B cell (primary cell): ENCODE data around the gene FEV. TPM values are rescaled to one million over a fixed set of nuclear protein-coding genes. Genes with fewer than 3 reads are reported as not detected.

Source experiments
- ATAC-seq: fragments of 200-7000 bp; cut with Tn5 transposase; one replicate; pipeline ENCODE4 v1.10.0; 2021; ENCODE audit warnings: low read depth, mild to moderate bottlenecking, moderate number of reproducible peaks, moderate library complexity
- CTCF ChIA-PET: fragments of 350-600 bp; sonication (Branson Sonifier 250); formaldehyde crosslinking; loops from one replicate; lab custom pipeline; 2021; ENCODE audit warnings: antibody characterized with exemption, inconsistent platforms; lab: Charles Lee
- POLR2A ChIA-PET: fragments of 350-600 bp; sonication (Branson Sonifier 250); formaldehyde crosslinking; loops from one replicate; lab custom pipeline; 2021; ENCODE audit warnings: antibody characterized with exemption; lab: Charles Lee
- DNase-seq: peaks from one replicate; pipeline ENCODE4 v3.0.0; 2013
- H2AFZ ChIP-seq: 2 replicates; pipeline ENCODE4 v1.6.1; 2012; ENCODE audit warnings: mild to moderate bottlenecking, low read depth, low read length; ENCODE audit not compliant: insufficient read depth, poor library complexity, severe bottlenecking
- H3K27ac ChIP-seq, 2 donors: 1 replicate in 1 of 2; 2 replicates in 1 of 2; pipeline ENCODE4 v1.5.1; 2012 to 2013; ENCODE audit warnings: low read length in 2 of 2, mild to moderate bottlenecking in 2 of 2, moderate library complexity in 1 of 2
- H3K27me3 ChIP-seq, 4 experiments: fragments of 200-600 bp in 1 of 4; sonication (generic) in 1 of 4; replicated peaks in 1 of 4; 1 replicate in 2 of 4; 2 replicates in 2 of 4; pipeline versions ENCODE4 v1.6.1 to v1.7.0; 2013 to 2016; ENCODE audit warnings: low read length in 3 of 4, mild to moderate bottlenecking in 2 of 4, mixed read lengths in 1 of 4, moderate library complexity in 1 of 4; ENCODE audit not compliant: insufficient read depth in 4 of 4, control insufficient read depth in 3 of 4; ENCODE audit errors: control extremely low read depth in 1 of 4
- H3K36me3 ChIP-seq, 2 experiments: replicated peaks in 1 of 2; 1 replicate in 1 of 2; 2 replicates in 1 of 2; pipeline versions ENCODE4 v1.6.1 to v1.7.1; 2013; ENCODE audit warnings: low read length in 1 of 2; ENCODE audit not compliant: insufficient read depth in 2 of 2, control insufficient read depth in 1 of 2; ENCODE audit errors: control extremely low read depth in 1 of 2, extremely low read depth in 1 of 2
- H3K4me1 ChIP-seq, 2 donors: fragments of 200-600 bp in 1 of 2; sonication (generic) in 1 of 2; 1 replicate in 1 of 2; 2 replicates in 1 of 2; pipeline versions ENCODE4 v1.5.1 to v1.6.1; 2013 to 2017; ENCODE audit warnings: low read length in 2 of 2; ENCODE audit not compliant: control insufficient read depth in 2 of 2, insufficient read depth in 2 of 2
- H3K4me2 ChIP-seq: replicated peaks from 2 replicates; pipeline ENCODE3; 2012; ENCODE audit warnings: mild to moderate bottlenecking, low read depth, low read length; ENCODE audit not compliant: poor library complexity, severe bottlenecking
- H3K4me3 ChIP-seq, 5 experiments: fragments of 200-600 bp in 1 of 5; sonication (generic) in 1 of 5; 1 replicate in 3 of 5; 2 replicates in 2 of 5; pipeline versions ENCODE4 v1.5.1 to v1.7.0; 2011 to 2016; ENCODE audit warnings: low read length in 4 of 5, mild to moderate bottlenecking in 4 of 5, low read depth in 2 of 5, control low read depth in 1 of 5, moderate library complexity in 1 of 5; ENCODE audit not compliant: insufficient read depth in 1 of 5; ENCODE audit errors: control extremely low read depth in 1 of 5, extremely low read depth in 1 of 5
- H3K79me2 ChIP-seq: fragments of 200-600 bp; sonication (generic); one replicate; pipeline ENCODE4 v1.6.0; 2016; ENCODE audit warnings: low read length; ENCODE audit not compliant: control insufficient read depth, insufficient read depth
- H3K9ac ChIP-seq: fragments of 200-600 bp; sonication (generic); 2 replicates; pipeline ENCODE4 v1.6.1; 2017; ENCODE audit warnings: mild to moderate bottlenecking, low read length, moderate library complexity
- H3K9me3 ChIP-seq, 3 donors: one replicate each; pipeline versions ENCODE4 v1.6.1 to v1.7.1; 2013; ENCODE audit warnings: low read length in 2 of 3; ENCODE audit not compliant: control insufficient read depth in 2 of 3, insufficient read depth in 1 of 3; ENCODE audit errors: control extremely low read depth in 1 of 3
- H4K20me1 ChIP-seq: 2 replicates; pipeline ENCODE4 v1.6.0; 2012; ENCODE audit warnings: mild to moderate bottlenecking, low read length; ENCODE audit not compliant: insufficient read depth, control insufficient read depth, poor library complexity, severe bottlenecking
- H3K27ac Mint-ChIP-seq: one replicate; pipeline ENCODE4 v1.8.0; 2021; ENCODE audit warnings: mixed read lengths
- H3K27me3 Mint-ChIP-seq: one replicate; pipeline ENCODE4 v1.8.0; 2021; ENCODE audit warnings: mixed read lengths
- H3K4me1 Mint-ChIP-seq: one replicate; pipeline ENCODE4 v1.8.0; 2021; ENCODE audit warnings: mixed read lengths
- H3K4me3 Mint-ChIP-seq: one replicate; pipeline ENCODE4 v1.8.0; 2021; ENCODE audit warnings: mixed read lengths
- H3K9me3 Mint-ChIP-seq: one replicate; pipeline ENCODE4 v1.8.0; 2022; ENCODE audit warnings: mixed read lengths; ENCODE audit not compliant: insufficient read depth
- EZH2 ChIP-seq: IDR thresholded peaks from 2 replicates; pipeline ENCODE4 v1.6.1; 2012; ENCODE audit warnings: borderline replicate concordance, low read depth, mild to moderate bottlenecking, moderate library complexity, low read length; ENCODE audit not compliant: insufficient read depth, poor library complexity, severe bottlenecking
- WGBS: methylation state at CpG from one replicate; pipeline ENCODE4 v1.1.5; 2013; ENCODE audit warnings: missing lambda C conversion rate; ENCODE audit not compliant: insufficient coverage; 5-methylcytosine and 5-hydroxymethylcytosine counted together
- intact Hi-C: fragments of 100-400 bp; cut with micrococcal nuclease; formaldehyde crosslinking; loops from one replicate; pipeline ENCODE4 v1.10.0; 2022
- polyA plus RNA-seq: library from polyadenylated mRNA; depleted of rRNA; stranded (reverse); fragments of >200 nt; gene quantifications from 2 replicates; pipeline ENCODE4 v1.2.3, GENCODE V29; 2012
- total RNA-seq, 2 donors: library from RNA; stranded (reverse); fragments of 120-200 nt in 1 of 2; gene quantifications; 1 replicate in 1 of 2; 2 replicates in 1 of 2; pipeline versions ENCODE4 v1.2.3 to v1.2.4, GENCODE V29; 2013 to 2022
- TF ChIP-seq, protein P1 (sequence below): fragments of 200-600 bp; IDR thresholded peaks from one replicate; pipeline ENCODE4 v1.8.0; 2022; ENCODE audit warnings: antibody characterized with exemption, mild to moderate bottlenecking

The FEV gene
- total and polyA plus RNA-seq, 2 donors (not counting 1 experiment from before 2014, with no cell fraction given): not detected

DNA sequence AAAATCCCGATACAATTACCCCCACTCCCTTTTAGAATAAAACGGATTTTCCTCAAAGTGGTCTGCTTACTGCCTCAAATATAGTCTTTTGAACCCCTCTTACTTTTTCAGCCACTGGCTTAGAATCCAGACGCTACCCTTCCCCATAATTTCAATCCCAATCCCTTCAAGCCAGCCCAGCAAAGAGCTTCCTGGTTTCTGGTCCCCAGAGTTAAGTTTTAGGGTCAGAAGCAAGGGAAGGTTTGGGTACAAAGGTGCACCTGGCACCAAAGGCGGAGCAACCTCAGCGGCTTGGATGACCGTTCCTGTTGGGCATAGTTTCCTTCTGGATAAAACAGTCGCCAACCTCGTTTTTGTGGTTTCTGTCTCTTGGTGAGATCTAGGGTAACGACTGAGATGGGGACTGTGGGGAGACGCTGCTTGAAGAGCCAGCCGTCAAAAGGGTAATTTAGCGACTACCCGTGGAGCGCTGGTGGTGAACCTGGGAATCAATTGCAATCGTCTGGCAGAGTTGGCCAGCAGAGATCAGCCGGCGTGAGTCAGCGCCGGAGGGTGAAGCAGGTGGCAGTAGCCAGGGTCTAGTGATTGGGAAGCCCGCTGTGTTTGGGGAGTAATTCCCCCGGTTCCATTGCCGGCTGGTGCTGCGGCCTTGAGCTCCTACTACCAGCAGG, 1.6 kb downstream of the FEV start:
- Histone ChIP-seq H3K27ac (no peak overlapping the region), H3K36me3 (no peaks in the 10 kb centered on the region), H3K4me1 (peaks cover 37 to 72% of the 10 kb centered on the region in 2 donors), H3K4me2 (no peak overlapping the region), H3K9ac (no peak overlapping the region), H3K4me3 (no peak overlapping the region), H2AFZ (no peak overlapping the region), H3K27me3 (peaks cover 0 to 88% (median 56%) of the 10 kb centered on the region in 4 experiments), H3K9me3 (peaks cover 0 to 40% (median 0%) of the 10 kb centered on the region in 3 donors), H3K79me2 (no peaks in the 10 kb centered on the region), H4K20me1 (no peaks in the 10 kb centered on the region)
- no peaks in the 10 kb centered on the region for H3K9me3 Mint-ChIP-seq
- H3K4me3 Mint-ChIP-seq: peak overlapping the region; percentile 11
- ChIA-PET CTCF (interaction anchor here (1.0 to 1.9 kb wide), 3 partner anchors 12 to 129 kb away, joined by 3 to 8 read pairs (median 5); partner anchors contain the start of gene CDK5R2), POLR2A (no interaction called here)
- H3K27me3 Mint-ChIP-seq: peaks cover 64% of the 10 kb centered on the region
- H3K4me1 Mint-ChIP-seq: peaks cover 31% of the 10 kb centered on the region
- WGBS: 14% methylated on average over 23 of the region's 23 CpGs
- TF ChIP-seq EZH2: no peak
- TF ChIP-seq, protein P1, sequence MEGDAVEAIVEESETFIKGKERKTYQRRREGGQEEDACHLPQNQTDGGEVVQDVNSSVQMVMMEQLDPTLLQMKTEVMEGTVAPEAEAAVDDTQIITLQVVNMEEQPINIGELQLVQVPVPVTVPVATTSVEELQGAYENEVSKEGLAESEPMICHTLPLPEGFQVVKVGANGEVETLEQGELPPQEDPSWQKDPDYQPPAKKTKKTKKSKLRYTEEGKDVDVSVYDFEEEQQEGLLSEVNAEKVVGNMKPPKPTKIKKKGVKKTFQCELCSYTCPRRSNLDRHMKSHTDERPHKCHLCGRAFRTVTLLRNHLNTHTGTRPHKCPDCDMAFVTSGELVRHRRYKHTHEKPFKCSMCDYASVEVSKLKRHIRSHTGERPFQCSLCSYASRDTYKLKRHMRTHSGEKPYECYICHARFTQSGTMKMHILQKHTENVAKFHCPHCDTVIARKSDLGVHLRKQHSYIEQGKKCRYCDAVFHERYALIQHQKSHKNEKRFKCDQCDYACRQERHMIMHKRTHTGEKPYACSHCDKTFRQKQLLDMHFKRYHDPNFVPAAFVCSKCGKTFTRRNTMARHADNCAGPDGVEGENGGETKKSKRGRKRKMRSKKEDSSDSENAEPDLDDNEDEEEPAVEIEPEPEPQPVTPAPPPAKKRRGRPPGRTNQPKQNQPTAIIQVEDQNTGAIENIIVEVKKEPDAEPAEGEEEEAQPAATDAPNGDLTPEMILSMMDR: no peak
- DNase-seq (peak; percentile 39), ATAC-seq (no peak)
- no peak overlapping the region for H3K27ac Mint-ChIP-seq
- intact Hi-C loops: loop anchor here (5.0 kb wide), 3 partner anchors 86 to 131 kb away; no protein-coding TSS in a partner anchor

DNA sequence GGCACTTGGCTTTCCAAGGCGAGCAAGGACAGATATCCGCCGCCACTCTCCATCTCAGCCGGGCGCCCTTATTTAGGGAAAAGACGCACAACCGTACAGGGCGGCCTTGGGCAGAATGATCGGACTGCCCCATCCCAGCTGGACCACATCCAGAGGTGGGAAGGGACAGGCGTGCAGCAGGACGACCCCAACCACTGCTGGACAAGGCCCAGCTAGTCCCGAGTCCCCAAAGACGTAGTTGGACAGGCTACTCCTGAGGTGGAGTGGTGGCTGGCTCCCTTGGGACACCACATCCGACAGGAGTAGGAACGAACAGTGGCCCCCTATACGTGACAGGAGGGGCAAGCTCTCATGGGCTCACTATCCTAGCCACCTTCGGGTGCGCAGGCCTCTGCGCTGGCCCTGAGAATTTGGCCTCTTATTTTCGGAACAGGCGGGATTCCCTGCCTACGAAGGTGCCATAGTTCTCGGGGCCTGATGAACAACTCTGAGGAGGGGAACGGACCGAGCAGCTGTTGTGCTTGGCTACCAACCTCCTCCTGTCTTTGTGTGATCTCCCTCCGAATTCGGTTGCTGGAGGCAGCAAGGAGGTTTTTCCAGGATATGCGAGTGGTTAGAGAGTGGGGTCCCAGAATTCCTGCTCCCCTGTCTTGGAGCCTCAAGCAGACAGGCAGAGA, 2.3 kb downstream of the FEV start:
- 12% methylated on average over 25 of the region's 28 CpGs for whole genome bisulfite sequencing
- H4K20me1 ChIP-seq: no peaks in the 10 kb centered on the region
- H3K4me2 ChIP-seq: peak overlapping the region; percentile 90
- no peaks in the 10 kb centered on the region for H3K36me3 ChIP-seq
- no peak overlapping the region for H2AFZ ChIP-seq
- no peak for TF ChIP-seq EZH2
- TF ChIP-seq, protein P1: no peak
- intact Hi-C loops: loop anchor here (5.0 kb wide), 3 partner anchors 85 to 130 kb away; no protein-coding TSS in a partner anchor
- peaks cover 0 to 40% (median 0%) of the 10 kb centered on the region in 3 donors for H3K9me3 ChIP-seq
- CTCF ChIA-PET: interaction anchor here (1.0 to 3.3 kb wide), 9 partner anchors 11 to 172 kb away, joined by 3 to 55 read pairs (median 8); partner anchors contain the start of gene CDK5R2
- no peak overlapping the region for H3K27ac ChIP-seq
- H3K79me2 ChIP-seq: no peaks in the 10 kb centered on the region
- Mint-ChIP-seq H3K27me3 (peaks cover 63% of the 10 kb centered on the region), H3K27ac (no peak overlapping the region), H3K4me3 (peak overlapping the region; percentile 74), H3K4me1 (peaks cover 31% of the 10 kb centered on the region), H3K9me3 (no peaks in the 10 kb centered on the region)
- peak; percentile 46 for DNase-seq
- POLR2A ChIA-PET: no interaction called here
- peaks cover 37 to 72% of the 10 kb centered on the region in 2 donors for H3K4me1 ChIP-seq
- H3K9ac ChIP-seq: peak overlapping the region; percentile 52
- no peak for ATAC-seq
- H3K27me3 ChIP-seq: peaks cover 0 to 82% (median 54%) of the 10 kb centered on the region in 4 experiments
- peak overlapping the region in 1 of 5 experiments; percentile 58 for H3K4me3 ChIP-seq
